ENCODE results near the gene TM9SF1. TPM values are rescaled to one million over a fixed set of nuclear protein-coding genes. Genes with fewer than 3 reads are reported as not detected.

TM9SF1 gene
- total and polyA plus RNA-seq, 2 donors (not counting 1 experiment from before 2014, with no cell fraction given), result 7.6 to 24.5 TPM

GRCh38 chr14:24231263-24232120, 36.3 kb upstream of the TM9SF1 start:
- ATAC-seq (ENCODE audit: low read depth), result no peak
- peaks cover 16% of the 10 kb centered on the region for H4K20me1 ChIP-seq (ENCODE audit: control insufficient read depth, insufficient read depth, low read length, poor library complexity, severe bottlenecking)
- POLR2A ChIA-PET, result no interaction called here
- peak overlapping the region; percentile 91 for H3K9ac ChIP-seq (ENCODE audit: low read length)
- H3K4me1 ChIP-seq (ENCODE audit: control insufficient read depth in 2 of 2, insufficient read depth in 2 of 2, low read length in 2 of 2), result peaks cover 18 to 24% of the 10 kb centered on the region in 2 donors
- 6% methylated on average over 19 of the region's 23 CpGs for WGBS (ENCODE audit: insufficient coverage)
- H3K4me2 ChIP-seq (replicated peaks; ENCODE audit: low read depth, low read length, poor library complexity, severe bottlenecking), result peak overlapping the region; percentile 83
- Mint-ChIP-seq H3K27ac (peak overlapping the region; percentile 95), H3K27me3 (no peaks in the 10 kb centered on the region), H3K9me3 (ENCODE audit: insufficient read depth) (no peaks in the 10 kb centered on the region), H3K4me3 (peak overlapping the region; percentile 96), H3K4me1 (peaks cover 53% of the 10 kb centered on the region)
- H3K79me2 ChIP-seq (ENCODE audit: control insufficient read depth, insufficient read depth, low read length), result peaks cover 77% of the 10 kb centered on the region
- intact Hi-C loops (cut with micrococcal nuclease), result loop anchor here (1.0 to 5.0 kb wide), 10 partner anchors 11 to 211 kb away; partner anchors contain the start of genes CHMP4A, DCAF11, DHRS1 and IPO4
- DNase-seq, result no peak
- H3K4me3 ChIP-seq (ENCODE audit: control extremely low read depth in 1 of 5, extremely low read depth in 1 of 5, insufficient read depth in 1 of 5, low read depth in 2 of 5, low read length in 4 of 5), result peak overlapping the region; percentile 75 to 100 (median 97)
- CTCF ChIA-PET, result interaction anchor here (0.6 to 1.1 kb wide), 2 partner anchors 11 to 15 kb away, joined by 3 read pairs; partner anchors contain the start of genes MDP1 and TINF2
- H3K36me3 ChIP-seq (replicated peaks in 1 of 2; ENCODE audit: control extremely low read depth in 1 of 2, control insufficient read depth in 1 of 2, extremely low read depth in 1 of 2, insufficient read depth in 2 of 2, low read length in 1 of 2), result peaks cover 0 to 24% of the 10 kb centered on the region in 2 experiments
- TF ChIP-seq, protein P1, sequence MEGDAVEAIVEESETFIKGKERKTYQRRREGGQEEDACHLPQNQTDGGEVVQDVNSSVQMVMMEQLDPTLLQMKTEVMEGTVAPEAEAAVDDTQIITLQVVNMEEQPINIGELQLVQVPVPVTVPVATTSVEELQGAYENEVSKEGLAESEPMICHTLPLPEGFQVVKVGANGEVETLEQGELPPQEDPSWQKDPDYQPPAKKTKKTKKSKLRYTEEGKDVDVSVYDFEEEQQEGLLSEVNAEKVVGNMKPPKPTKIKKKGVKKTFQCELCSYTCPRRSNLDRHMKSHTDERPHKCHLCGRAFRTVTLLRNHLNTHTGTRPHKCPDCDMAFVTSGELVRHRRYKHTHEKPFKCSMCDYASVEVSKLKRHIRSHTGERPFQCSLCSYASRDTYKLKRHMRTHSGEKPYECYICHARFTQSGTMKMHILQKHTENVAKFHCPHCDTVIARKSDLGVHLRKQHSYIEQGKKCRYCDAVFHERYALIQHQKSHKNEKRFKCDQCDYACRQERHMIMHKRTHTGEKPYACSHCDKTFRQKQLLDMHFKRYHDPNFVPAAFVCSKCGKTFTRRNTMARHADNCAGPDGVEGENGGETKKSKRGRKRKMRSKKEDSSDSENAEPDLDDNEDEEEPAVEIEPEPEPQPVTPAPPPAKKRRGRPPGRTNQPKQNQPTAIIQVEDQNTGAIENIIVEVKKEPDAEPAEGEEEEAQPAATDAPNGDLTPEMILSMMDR (IDR thresholded peaks at IDR 0.05), result no peak
- no peak for TF ChIP-seq EZH2 (IDR thresholded peaks at IDR 0.05; ENCODE audit: borderline replicate concordance, insufficient read depth, low read depth, low read length, poor library complexity, severe bottlenecking)
- peak overlapping the region; percentile 36 to 67 for H3K27ac ChIP-seq (ENCODE audit: low read length in 2 of 2)
- no peaks in the 10 kb centered on the region for H3K9me3 ChIP-seq (ENCODE audit: control extremely low read depth in 1 of 3, control insufficient read depth in 2 of 3, insufficient read depth in 1 of 3, low read length in 2 of 3)
- H3K27me3 ChIP-seq (replicated peaks in 1 of 4; ENCODE audit: control extremely low read depth in 1 of 4, control insufficient read depth in 3 of 4, insufficient read depth in 4 of 4, low read length in 3 of 4), result no peaks in the 10 kb centered on the region
- peak overlapping the region; percentile 90 for H2AFZ ChIP-seq (ENCODE audit: insufficient read depth, low read depth, low read length, poor library complexity, severe bottlenecking)

GRCh38 chr14:24228902-24229301, 33.7 kb upstream of the TM9SF1 start:
- peaks cover 0 to 8% of the 10 kb centered on the region in 2 experiments for H3K36me3 ChIP-seq (replicated peaks in 1 of 2; ENCODE audit: control extremely low read depth in 1 of 2, control insufficient read depth in 1 of 2, extremely low read depth in 1 of 2, insufficient read depth in 2 of 2, low read length in 1 of 2)
- DNase-seq, result no peak
- H3K9me3 ChIP-seq (ENCODE audit: control extremely low read depth in 1 of 3, control insufficient read depth in 2 of 3, insufficient read depth in 1 of 3, low read length in 2 of 3), result no peaks in the 10 kb centered on the region
- ATAC-seq (ENCODE audit: low read depth), result no peak
- peaks cover 91% of the 10 kb centered on the region for H3K79me2 ChIP-seq (ENCODE audit: control insufficient read depth, insufficient read depth, low read length)
- ChIA-PET CTCF (interaction anchor here (0.8 to 2.2 kb wide), 4 partner anchors 13 to 77 kb away, joined by 3 to 8 read pairs (median 5); partner anchors contain the start of genes MDP1, RABGGTA and TINF2), POLR2A (interaction anchor here (0.6 to 1.1 kb wide), 2 partner anchors 14 to 70 kb away, joined by 3 to 8 read pairs; partner anchors contain the start of gene TINF2)
- TF ChIP-seq, protein P1 (IDR thresholded peaks at IDR 0.05), result no peak
- no peak for TF ChIP-seq EZH2 (IDR thresholded peaks at IDR 0.05; ENCODE audit: borderline replicate concordance, insufficient read depth, low read depth, low read length, poor library complexity, severe bottlenecking)
- peaks cover 22% of the 10 kb centered on the region for H4K20me1 ChIP-seq (ENCODE audit: control insufficient read depth, insufficient read depth, low read length, poor library complexity, severe bottlenecking)
- H3K4me3 Mint-ChIP-seq, result no peak overlapping the region
- H3K9ac ChIP-seq (ENCODE audit: low read length), result no peak overlapping the region
- intact Hi-C loops (cut with micrococcal nuclease), result no loop called here
- peaks cover 49% of the 10 kb centered on the region for H3K4me1 Mint-ChIP-seq
- no peak overlapping the region for H3K4me2 ChIP-seq (replicated peaks; ENCODE audit: low read depth, low read length, poor library complexity, severe bottlenecking)
- H3K27ac Mint-ChIP-seq, result no peak overlapping the region
- H3K27me3 ChIP-seq (replicated peaks in 1 of 4; ENCODE audit: control extremely low read depth in 1 of 4, control insufficient read depth in 3 of 4, insufficient read depth in 4 of 4, low read length in 3 of 4), result no peaks in the 10 kb centered on the region
- peaks cover 18 to 22% of the 10 kb centered on the region in 2 donors for H3K4me1 ChIP-seq (ENCODE audit: control insufficient read depth in 2 of 2, insufficient read depth in 2 of 2, low read length in 2 of 2)
- no peaks in the 10 kb centered on the region for H3K9me3 Mint-ChIP-seq (ENCODE audit: insufficient read depth)
- no peak overlapping the region for H3K27ac ChIP-seq (ENCODE audit: low read length in 2 of 2)
- no peak overlapping the region for H2AFZ ChIP-seq (ENCODE audit: insufficient read depth, low read depth, low read length, poor library complexity, severe bottlenecking)
- WGBS (ENCODE audit: insufficient coverage), result no CpG with 5 or more reads among the region's 1 CpG
- H3K27me3 Mint-ChIP-seq, result no peaks in the 10 kb centered on the region
- no peak overlapping the region for H3K4me3 ChIP-seq (ENCODE audit: control extremely low read depth in 1 of 5, extremely low read depth in 1 of 5, insufficient read depth in 1 of 5, low read depth in 2 of 5, low read length in 4 of 5)
